SH-SY5Y (cell line): Measurements from ENCODE around the gene TIAM2.

Experiments
- GATA2 ChIP-seq: IDR thresholded peaks from 2 replicates; pipeline ENCODE4 v1.6.1; 2011; ENCODE audit warnings: mild to moderate bottlenecking, low read depth, low read length
- GATA3 ChIP-seq: IDR thresholded peaks from 2 replicates; pipeline ENCODE4 v1.6.1; 2011; ENCODE audit warnings: low read depth, mild to moderate bottlenecking, low read length, moderate library complexity

DNA sequence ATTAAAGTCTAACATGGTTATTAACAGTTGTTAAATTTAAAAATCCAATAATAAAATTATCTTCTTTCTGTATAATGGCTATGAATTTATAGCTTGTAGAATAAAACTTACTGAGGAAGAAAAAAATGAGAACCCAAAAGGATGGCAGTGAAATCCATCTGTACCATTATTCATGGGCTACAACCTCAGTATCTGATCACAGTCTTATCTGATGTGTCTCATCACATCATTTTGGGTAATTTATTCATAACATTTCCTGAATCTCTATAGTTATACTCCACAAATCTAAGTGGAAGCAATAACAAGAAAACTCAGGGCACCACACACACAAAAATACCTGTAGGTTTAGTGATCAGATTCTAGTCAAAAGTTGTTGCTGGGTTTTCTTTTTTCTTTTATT is 276.0 kb downstream of the TIAM2 start:
- TF ChIP-seq GATA2 (0 out of 2 replicates have a peak, but pooled peaks have one; percentile 22), GATA3 (peak; percentile 82)
